Uterus (tissue), 2 donors: Measurements from ENCODE around the gene DDX59.

Source experiments
- POLR2A ChIP-seq, 2 donors: fragments of 450-650 bp; IDR thresholded peaks; one replicate each; pipeline ENCODE4 v1.6.1; 2016; ENCODE audit warnings: antibody characterized with exemption in 2 of 2, mild to moderate bottlenecking in 1 of 2, moderate library complexity in 1 of 2
- TF ChIP-seq, protein P1 (sequence below), 4 experiments: fragments of 200-600 bp in 2 of 4; fragments of 450-650 bp in 2 of 4; sonication (generic) in 2 of 4; IDR thresholded peaks; one replicate each; pipeline ENCODE4 v1.5.1; 2016 to 2019; ENCODE audit warnings: antibody characterized with exemption in 4 of 4, mild to moderate bottlenecking in 2 of 4, moderate library complexity in 1 of 4

DNA sequence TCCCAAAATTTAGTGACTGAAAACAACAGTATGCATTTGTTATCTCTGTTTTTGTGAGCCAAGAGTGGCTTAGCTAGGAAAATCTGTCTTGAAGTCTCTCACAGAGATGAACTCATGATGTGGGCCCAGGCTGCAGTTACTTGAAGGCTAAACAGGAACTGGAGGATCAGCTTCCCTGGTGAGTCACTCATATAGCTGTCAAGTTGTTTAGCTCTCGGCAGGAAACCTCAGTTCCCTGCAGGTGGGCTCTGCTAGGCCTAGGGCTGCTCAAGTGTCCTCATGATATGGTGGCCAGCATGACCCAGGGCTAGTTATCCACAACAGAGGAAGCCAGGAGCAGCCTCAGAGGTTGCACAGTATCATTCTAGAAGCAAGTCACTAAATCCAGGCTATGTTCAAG is 30.2 kb upstream of the DDX59 start:
- TF ChIP-seq, protein P1, sequence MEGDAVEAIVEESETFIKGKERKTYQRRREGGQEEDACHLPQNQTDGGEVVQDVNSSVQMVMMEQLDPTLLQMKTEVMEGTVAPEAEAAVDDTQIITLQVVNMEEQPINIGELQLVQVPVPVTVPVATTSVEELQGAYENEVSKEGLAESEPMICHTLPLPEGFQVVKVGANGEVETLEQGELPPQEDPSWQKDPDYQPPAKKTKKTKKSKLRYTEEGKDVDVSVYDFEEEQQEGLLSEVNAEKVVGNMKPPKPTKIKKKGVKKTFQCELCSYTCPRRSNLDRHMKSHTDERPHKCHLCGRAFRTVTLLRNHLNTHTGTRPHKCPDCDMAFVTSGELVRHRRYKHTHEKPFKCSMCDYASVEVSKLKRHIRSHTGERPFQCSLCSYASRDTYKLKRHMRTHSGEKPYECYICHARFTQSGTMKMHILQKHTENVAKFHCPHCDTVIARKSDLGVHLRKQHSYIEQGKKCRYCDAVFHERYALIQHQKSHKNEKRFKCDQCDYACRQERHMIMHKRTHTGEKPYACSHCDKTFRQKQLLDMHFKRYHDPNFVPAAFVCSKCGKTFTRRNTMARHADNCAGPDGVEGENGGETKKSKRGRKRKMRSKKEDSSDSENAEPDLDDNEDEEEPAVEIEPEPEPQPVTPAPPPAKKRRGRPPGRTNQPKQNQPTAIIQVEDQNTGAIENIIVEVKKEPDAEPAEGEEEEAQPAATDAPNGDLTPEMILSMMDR (IDR thresholded peaks at IDR 0.05), result no peak
- TF ChIP-seq POLR2A (IDR thresholded peaks at IDR 0.05), result no peak
